ENCODE measurements around the gene ALG8. TPM values are rescaled to one million over a fixed set of nuclear protein-coding genes. Genes with fewer than 3 reads are reported as not detected.

ALG8 gene
- total and polyA plus RNA-seq, 2 experiments from 2014 or later, result 94.3 to 130 TPM

DNA sequence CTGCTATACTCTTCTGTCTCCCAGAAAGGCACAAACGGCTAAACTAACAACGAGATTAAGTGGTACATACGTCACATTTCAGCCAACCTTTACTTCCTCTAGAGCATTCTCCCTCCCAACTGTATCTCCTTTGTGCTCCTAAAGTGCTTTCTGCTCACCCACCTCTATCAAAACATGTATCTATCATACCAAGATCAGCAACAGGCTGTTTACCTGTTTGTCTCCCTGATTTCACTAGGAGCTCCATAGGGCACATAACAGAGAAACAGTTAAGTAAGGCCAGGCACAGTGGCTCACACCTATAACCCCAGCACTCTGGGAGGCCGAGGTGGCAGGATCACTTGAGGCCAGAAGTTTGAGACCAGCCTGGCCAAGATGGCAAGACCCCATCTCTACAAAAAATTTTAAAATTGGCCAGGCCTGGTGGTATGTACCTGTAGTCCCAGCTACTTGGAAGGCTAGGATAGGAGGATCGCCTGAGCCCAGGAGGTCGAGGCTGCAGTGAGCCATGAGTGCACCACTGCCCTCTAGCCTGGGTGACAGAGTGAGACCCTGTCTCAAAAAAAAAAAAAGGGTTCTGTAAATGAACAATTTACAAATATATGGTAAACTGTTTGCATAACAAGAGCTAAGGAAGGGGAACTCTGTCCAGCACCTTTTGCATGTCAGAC, 62.6 kb downstream of the ALG8 start:
- H3K79me2 ChIP-seq (replicated peaks; ENCODE audit: insufficient read depth), result peaks cover 67% of the 10 kb centered on the region
- 0 out of 2 replicates have a peak, but pooled peaks cover 8% of the 10 kb centered on the region for H3F3A ChIP-seq (replicated peaks; ENCODE audit: low read depth)
- no peaks in the 10 kb centered on the region for H3K9me3 Mint-ChIP-seq
- H4K20me1 ChIP-seq (replicated peaks; ENCODE audit: insufficient read depth), result peaks cover 30% of the 10 kb centered on the region
- no peak overlapping the region for H3K4me2 ChIP-seq
- H3K36me3 ChIP-seq (ENCODE audit: insufficient read depth), result 0 out of 2 replicates have a peak, but pooled peaks cover under 1% of the 10 kb centered on the region
- H3K9me2 ChIP-seq (ENCODE audit: insufficient read depth), result 0 out of 2 replicates have a peak, but pooled peaks cover 4% of the 10 kb centered on the region
- H2AFZ ChIP-seq, result no peak overlapping the region
- peaks cover 9% of the 10 kb centered on the region for H3K4me1 Mint-ChIP-seq
- H3K27me3 ChIP-seq (ENCODE audit: insufficient read depth), result no peaks in the 10 kb centered on the region
- TF ChIP-seq EZH2 (IDR thresholded peaks at IDR 0.05; ENCODE audit: low read depth, unreplicated experiment), result no peak
- no peak for TF ChIP-seq NANOG (IDR thresholded peaks at IDR 0.05; ENCODE audit: borderline replicate concordance)
- TF ChIP-seq POLR2AphosphoS5 (IDR thresholded peaks at IDR 0.05; ENCODE audit: low read depth), result no peak
- no peak for TF ChIP-seq ZNF114 (CRISPR knock-in tag; IDR thresholded peaks at IDR 0.05)
- no peak for TF ChIP-seq EZH2phosphoT487 (IDR thresholded peaks at IDR 0.05; ENCODE audit: unreplicated experiment)
- no peak for TF ChIP-seq STAT1 (IDR thresholded peaks at IDR 0.05; ENCODE audit: unreplicated experiment)
- no peak for TF ChIP-seq JUNB (IDR thresholded peaks at IDR 0.05; ENCODE audit: unreplicated experiment)
- no peak for TF ChIP-seq CREB1 (CRISPR knock-in tag; IDR thresholded peaks at IDR 0.05; ENCODE audit: low read depth)
- TF ChIP-seq, protein P1, sequence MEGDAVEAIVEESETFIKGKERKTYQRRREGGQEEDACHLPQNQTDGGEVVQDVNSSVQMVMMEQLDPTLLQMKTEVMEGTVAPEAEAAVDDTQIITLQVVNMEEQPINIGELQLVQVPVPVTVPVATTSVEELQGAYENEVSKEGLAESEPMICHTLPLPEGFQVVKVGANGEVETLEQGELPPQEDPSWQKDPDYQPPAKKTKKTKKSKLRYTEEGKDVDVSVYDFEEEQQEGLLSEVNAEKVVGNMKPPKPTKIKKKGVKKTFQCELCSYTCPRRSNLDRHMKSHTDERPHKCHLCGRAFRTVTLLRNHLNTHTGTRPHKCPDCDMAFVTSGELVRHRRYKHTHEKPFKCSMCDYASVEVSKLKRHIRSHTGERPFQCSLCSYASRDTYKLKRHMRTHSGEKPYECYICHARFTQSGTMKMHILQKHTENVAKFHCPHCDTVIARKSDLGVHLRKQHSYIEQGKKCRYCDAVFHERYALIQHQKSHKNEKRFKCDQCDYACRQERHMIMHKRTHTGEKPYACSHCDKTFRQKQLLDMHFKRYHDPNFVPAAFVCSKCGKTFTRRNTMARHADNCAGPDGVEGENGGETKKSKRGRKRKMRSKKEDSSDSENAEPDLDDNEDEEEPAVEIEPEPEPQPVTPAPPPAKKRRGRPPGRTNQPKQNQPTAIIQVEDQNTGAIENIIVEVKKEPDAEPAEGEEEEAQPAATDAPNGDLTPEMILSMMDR (conservative IDR thresholded peaks at IDR 0.05; ENCODE audit: low read depth in 2 of 2), result no peak
- TF ChIP-seq, protein P2, sequence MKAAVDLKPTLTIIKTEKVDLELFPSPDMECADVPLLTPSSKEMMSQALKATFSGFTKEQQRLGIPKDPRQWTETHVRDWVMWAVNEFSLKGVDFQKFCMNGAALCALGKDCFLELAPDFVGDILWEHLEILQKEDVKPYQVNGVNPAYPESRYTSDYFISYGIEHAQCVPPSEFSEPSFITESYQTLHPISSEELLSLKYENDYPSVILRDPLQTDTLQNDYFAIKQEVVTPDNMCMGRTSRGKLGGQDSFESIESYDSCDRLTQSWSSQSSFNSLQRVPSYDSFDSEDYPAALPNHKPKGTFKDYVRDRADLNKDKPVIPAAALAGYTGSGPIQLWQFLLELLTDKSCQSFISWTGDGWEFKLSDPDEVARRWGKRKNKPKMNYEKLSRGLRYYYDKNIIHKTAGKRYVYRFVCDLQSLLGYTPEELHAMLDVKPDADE (IDR thresholded peaks at IDR 0.05), result no peak
- TF ChIP-seq ZNF331 (CRISPR knock-in tag; IDR thresholded peaks at IDR 0.05; ENCODE audit: low read depth), result no peak
- TF ChIP-seq, protein P3, sequence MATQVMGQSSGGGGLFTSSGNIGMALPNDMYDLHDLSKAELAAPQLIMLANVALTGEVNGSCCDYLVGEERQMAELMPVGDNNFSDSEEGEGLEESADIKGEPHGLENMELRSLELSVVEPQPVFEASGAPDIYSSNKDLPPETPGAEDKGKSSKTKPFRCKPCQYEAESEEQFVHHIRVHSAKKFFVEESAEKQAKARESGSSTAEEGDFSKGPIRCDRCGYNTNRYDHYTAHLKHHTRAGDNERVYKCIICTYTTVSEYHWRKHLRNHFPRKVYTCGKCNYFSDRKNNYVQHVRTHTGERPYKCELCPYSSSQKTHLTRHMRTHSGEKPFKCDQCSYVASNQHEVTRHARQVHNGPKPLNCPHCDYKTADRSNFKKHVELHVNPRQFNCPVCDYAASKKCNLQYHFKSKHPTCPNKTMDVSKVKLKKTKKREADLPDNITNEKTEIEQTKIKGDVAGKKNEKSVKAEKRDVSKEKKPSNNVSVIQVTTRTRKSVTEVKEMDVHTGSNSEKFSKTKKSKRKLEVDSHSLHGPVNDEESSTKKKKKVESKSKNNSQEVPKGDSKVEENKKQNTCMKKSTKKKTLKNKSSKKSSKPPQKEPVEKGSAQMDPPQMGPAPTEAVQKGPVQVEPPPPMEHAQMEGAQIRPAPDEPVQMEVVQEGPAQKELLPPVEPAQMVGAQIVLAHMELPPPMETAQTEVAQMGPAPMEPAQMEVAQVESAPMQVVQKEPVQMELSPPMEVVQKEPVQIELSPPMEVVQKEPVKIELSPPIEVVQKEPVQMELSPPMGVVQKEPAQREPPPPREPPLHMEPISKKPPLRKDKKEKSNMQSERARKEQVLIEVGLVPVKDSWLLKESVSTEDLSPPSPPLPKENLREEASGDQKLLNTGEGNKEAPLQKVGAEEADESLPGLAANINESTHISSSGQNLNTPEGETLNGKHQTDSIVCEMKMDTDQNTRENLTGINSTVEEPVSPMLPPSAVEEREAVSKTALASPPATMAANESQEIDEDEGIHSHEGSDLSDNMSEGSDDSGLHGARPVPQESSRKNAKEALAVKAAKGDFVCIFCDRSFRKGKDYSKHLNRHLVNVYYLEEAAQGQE (IDR thresholded peaks at IDR 0.05; ENCODE audit: unreplicated experiment), result no peak
- TF ChIP-seq, protein P4, sequence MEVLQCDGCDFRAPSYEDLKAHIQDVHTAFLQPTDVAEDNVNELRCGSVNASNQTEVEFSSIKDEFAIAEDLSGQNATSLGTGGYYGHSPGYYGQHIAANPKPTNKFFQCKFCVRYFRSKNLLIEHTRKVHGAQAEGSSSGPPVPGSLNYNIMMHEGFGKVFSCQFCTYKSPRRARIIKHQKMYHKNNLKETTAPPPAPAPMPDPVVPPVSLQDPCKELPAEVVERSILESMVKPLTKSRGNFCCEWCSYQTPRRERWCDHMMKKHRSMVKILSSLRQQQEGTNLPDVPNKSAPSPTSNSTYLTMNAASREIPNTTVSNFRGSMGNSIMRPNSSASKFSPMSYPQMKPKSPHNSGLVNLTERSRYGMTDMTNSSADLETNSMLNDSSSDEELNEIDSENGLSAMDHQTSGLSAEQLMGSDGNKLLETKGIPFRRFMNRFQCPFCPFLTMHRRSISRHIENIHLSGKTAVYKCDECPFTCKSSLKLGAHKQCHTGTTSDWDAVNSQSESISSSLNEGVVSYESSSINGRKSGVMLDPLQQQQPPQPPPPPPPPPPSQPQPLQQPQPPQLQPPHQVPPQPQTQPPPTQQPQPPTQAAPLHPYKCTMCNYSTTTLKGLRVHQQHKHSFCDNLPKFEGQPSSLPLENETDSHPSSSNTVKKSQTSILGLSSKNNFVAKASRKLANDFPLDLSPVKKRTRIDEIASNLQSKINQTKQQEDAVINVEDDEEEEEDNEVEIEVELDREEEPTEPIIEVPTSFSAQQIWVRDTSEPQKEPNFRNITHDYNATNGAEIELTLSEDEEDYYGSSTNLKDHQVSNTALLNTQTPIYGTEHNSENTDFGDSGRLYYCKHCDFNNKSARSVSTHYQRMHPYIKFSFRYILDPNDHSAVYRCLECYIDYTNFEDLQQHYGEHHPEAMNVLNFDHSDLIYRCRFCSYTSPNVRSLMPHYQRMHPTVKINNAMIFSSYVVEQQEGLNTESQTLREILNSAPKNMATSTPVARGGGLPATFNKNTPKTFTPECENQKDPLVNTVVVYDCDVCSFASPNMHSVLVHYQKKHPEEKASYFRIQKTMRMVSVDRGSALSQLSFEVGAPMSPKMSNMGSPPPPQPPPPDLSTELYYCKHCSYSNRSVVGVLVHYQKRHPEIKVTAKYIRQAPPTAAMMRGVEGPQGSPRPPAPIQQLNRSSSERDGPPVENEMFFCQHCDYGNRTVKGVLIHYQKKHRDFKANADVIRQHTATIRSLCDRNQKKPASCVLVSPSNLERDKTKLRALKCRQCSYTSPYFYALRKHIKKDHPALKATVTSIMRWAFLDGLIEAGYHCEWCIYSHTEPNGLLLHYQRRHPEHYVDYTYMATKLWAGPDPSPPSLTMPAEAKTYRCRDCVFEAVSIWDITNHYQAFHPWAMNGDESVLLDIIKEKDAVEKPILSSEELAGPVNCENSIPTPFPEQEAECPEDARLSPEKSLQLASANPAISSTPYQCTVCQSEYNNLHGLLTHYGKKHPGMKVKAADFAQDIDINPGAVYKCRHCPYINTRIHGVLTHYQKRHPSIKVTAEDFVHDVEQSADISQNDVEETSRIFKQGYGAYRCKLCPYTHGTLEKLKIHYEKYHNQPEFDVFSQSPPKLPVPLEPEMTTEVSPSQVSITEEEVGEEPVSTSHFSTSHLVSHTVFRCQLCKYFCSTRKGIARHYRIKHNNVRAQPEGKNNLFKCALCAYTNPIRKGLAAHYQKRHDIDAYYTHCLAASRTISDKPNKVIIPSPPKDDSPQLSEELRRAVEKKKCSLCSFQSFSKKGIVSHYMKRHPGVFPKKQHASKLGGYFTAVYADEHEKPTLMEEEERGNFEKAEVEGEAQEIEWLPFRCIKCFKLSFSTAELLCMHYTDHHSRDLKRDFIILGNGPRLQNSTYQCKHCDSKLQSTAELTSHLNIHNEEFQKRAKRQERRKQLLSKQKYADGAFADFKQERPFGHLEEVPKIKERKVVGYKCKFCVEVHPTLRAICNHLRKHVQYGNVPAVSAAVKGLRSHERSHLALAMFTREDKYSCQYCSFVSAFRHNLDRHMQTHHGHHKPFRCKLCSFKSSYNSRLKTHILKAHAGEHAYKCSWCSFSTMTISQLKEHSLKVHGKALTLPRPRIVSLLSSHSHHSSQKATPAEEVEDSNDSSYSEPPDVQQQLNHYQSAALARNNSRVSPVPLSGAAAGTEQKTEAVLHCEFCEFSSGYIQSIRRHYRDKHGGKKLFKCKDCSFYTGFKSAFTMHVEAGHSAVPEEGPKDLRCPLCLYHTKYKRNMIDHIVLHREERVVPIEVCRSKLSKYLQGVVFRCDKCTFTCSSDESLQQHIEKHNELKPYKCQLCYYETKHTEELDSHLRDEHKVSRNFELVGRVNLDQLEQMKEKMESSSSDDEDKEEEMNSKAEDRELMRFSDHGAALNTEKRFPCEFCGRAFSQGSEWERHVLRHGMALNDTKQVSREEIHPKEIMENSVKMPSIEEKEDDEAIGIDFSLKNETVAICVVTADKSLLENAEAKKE (CRISPR knock-in tag; IDR thresholded peaks at IDR 0.05), result no peak
- no peak overlapping the region for H3K27ac Mint-ChIP-seq
- ATAC-seq (no peak), DNase-seq (ENCODE audit: low spot score) (no peak)
- H3K4me3 Mint-ChIP-seq, result no peak overlapping the region
- no peak overlapping the region for H3K27ac ChIP-seq (ENCODE audit: low read depth)
- H3K4me3 ChIP-seq, result no peak overlapping the region
- H3K36me3 Mint-ChIP-seq (ENCODE audit: low read depth), result peaks cover 7% of the 10 kb centered on the region; the same call in 2 of the 3 replicates
- H3K4me1 ChIP-seq (ENCODE audit: insufficient read depth), result peaks cover 3% of the 10 kb centered on the region; the same call in 1 of the 2 replicates
- H3K27me3 Mint-ChIP-seq (ENCODE audit: insufficient read depth, low read depth, poor library complexity), result no peaks in the 10 kb centered on the region

Data from GM23338 (cell line).